Transverse colon (tissue), 4 donors: ENCODE results near the gene FUNDC2.

Experiments
- CTCF ChIP-seq, 5 experiments: fragments of 200-600 bp in 3 of 5; fragments of 450-650 bp in 2 of 5; sonication (generic) in 3 of 5; IDR thresholded peaks; 1 replicate in 2 of 5; 2 replicates in 3 of 5; pipeline ENCODE4 v1.5.1; 2016 to 2017; ENCODE audit warnings: antibody characterized with exemption in 5 of 5, inconsistent platforms in 3 of 5, mild to moderate bottlenecking in 2 of 5, moderate library complexity in 1 of 5
- EP300 ChIP-seq: sonication (generic); formaldehyde crosslinking; IDR thresholded peaks from one replicate; pipeline ENCODE4 v1.6.1; 2017; ENCODE audit warnings: antibody characterized with exemption, low read depth
- POLR2A ChIP-seq: fragments of 450-650 bp; IDR thresholded peaks from one replicate; pipeline ENCODE4 v1.6.1; 2016; ENCODE audit warnings: antibody characterized with exemption, mild to moderate bottlenecking, moderate library complexity
- POLR2AphosphoS5 ChIP-seq, 3 donors: sonication (generic); formaldehyde crosslinking; IDR thresholded peaks; one replicate each; pipeline ENCODE4 v1.6.1; 2016; ENCODE audit warnings: antibody characterized with exemption in 3 of 3

- TF ChIP-seq POLR2AphosphoS5 (IDR thresholded peaks at IDR 0.05) (no peak), POLR2A (no peak), CTCF (IDR thresholded peaks at IDR 0.05) (no peak), EP300 (no peak)
These were observed 4.1 kb upstream of the FUNDC2 start, which contains the start of gene F8 for GRCh38 chrX:155022585-155022984.
